HEK293 (cell line): ENCODE data around the gene EMP3.

Source experiments
- ZFP41 ChIP-seq: fragments of 450-650 bp; formaldehyde crosslinking; IDR thresholded peaks from 2 replicates; pipeline ENCODE4 v1.5.1; 2016; ENCODE audit warnings: missing biosample characterization, missing genetic modification characterization, borderline replicate concordance
- ZNF121 ChIP-seq: fragments of 450-650 bp; formaldehyde crosslinking; IDR thresholded peaks from 2 replicates; pipeline ENCODE4 v1.5.1; 2016; ENCODE audit warnings: missing biosample characterization, missing genetic modification characterization

- no peak for TF ChIP-seq ZFP41 (tag by site-specific recombination)
- TF ChIP-seq ZNF121: no peak
Measured at GRCh38 chr19:48371367-48371766, 46.0 kb downstream of the EMP3 start.
